SK-N-SH (cell line): Measurements from ENCODE around the gene ZEB1. TPM values are rescaled to one million over a fixed set of nuclear protein-coding genes. Genes with fewer than 3 reads are reported as not detected.

ENCODE experiments used
- CTCF ChIA-PET: fragments of 300-600, 350-600 bp; formaldehyde crosslinking; extraction: SDS; loops from one replicate; lab custom pipeline; 2021; lab: Yijun Ruan, JAX
- POLR2A ChIA-PET: fragments of 350-600 bp; sonication (Branson Sonifier 250); formaldehyde crosslinking; extraction: SDS; loops from one replicate; lab custom pipeline; 2020; ENCODE audit warnings: antibody characterized with exemption, inconsistent platforms; lab: Yijun Ruan, JAX
- DNase-seq: peaks from one replicate; pipeline ENCODE4 v3.0.0; 2012
- H2AFZ ChIP-seq: fragments of 200-600 bp; sonication (generic); 2 replicates; pipeline ENCODE4 v1.8.1; 2016; ENCODE audit warnings: antibody characterized with exemption, mild to moderate bottlenecking, low read depth
- H3F3A ChIP-seq: fragments of 200-600 bp; sonication (generic); replicated peaks from 2 replicates; pipeline ENCODE3; 2016; ENCODE audit warnings: antibody characterized with exemption, mild to moderate bottlenecking; ENCODE audit not compliant: insufficient read depth
- H3K27ac ChIP-seq, 2 experiments: fragments of 200-500 bp in 1 of 2; fragments of 200-600 bp in 1 of 2; sonication (Bioruptor generic) in 1 of 2; sonication (generic), shearing (Covaris generic) in 1 of 2; 2 replicates each; pipeline versions ENCODE4 v1.5.1 to v1.6.1; 2014 to 2016; ENCODE audit warnings: low read depth in 2 of 2, inconsistent platforms in 1 of 2, low read length in 1 of 2, mild to moderate bottlenecking in 1 of 2, mixed read lengths in 1 of 2
- H3K27me3 ChIP-seq: fragments of 200-600 bp; sonication (generic), shearing (Covaris generic); 2 replicates; pipeline ENCODE4 v1.6.1; 2016; ENCODE audit warnings: mixed run types; ENCODE audit not compliant: insufficient read depth
- H3K36me3 ChIP-seq, 2 experiments: fragments of 200-500 bp in 1 of 2; fragments of 200-600 bp in 1 of 2; sonication (Bioruptor generic) in 1 of 2; sonication (generic) in 1 of 2; replicated peaks in 1 of 2; 2 replicates each; pipeline versions ENCODE3 to v1.5.1; 2014 to 2016; ENCODE audit warnings: low read length in 1 of 2, mild to moderate bottlenecking in 1 of 2; ENCODE audit not compliant: insufficient read depth in 2 of 2, control insufficient read depth in 1 of 2
- H3K4me1 ChIP-seq, 2 experiments: fragments of 200-500 bp in 1 of 2; fragments of 200-600 bp in 1 of 2; sonication (Bioruptor generic) in 1 of 2; sonication (generic), shearing (Covaris generic) in 1 of 2; 2 replicates each; pipeline versions ENCODE4 v1.5.1 to v1.6.1; 2014 to 2016; ENCODE audit warnings: low read depth in 1 of 2, low read length in 1 of 2, mixed run types in 1 of 2; ENCODE audit not compliant: insufficient read depth in 2 of 2, control insufficient read depth in 1 of 2
- H3K4me2 ChIP-seq: fragments of 200-600 bp; sonication (generic), shearing (Covaris generic); 2 replicates; pipeline ENCODE4 v1.6.1; 2017; ENCODE audit warnings: mixed run types
- H3K4me3 ChIP-seq, 2 experiments: fragments of 200-500 bp in 1 of 2; fragments of 200-600 bp in 1 of 2; sonication (Bioruptor generic) in 1 of 2; sonication (generic), shearing (Covaris generic) in 1 of 2; 2 replicates each; pipeline versions ENCODE4 v1.5.1 to v1.8.1; 2014 to 2016; ENCODE audit warnings: low read depth in 2 of 2, inconsistent platforms in 1 of 2, low read length in 1 of 2, mild to moderate bottlenecking in 1 of 2, mixed read lengths in 1 of 2, moderate library complexity in 1 of 2
- H3K79me2 ChIP-seq: fragments of 200-600 bp; sonication (generic); 2 replicates; pipeline ENCODE4 v1.8.1; 2017; ENCODE audit warnings: mild to moderate bottlenecking; ENCODE audit not compliant: insufficient read depth
- H3K9ac ChIP-seq: fragments of 200-600 bp; sonication (generic); 2 replicates; pipeline ENCODE4 v1.6.1; 2017; ENCODE audit warnings: mixed run types
- H3K9me2 ChIP-seq: fragments of 200-600 bp; sonication (generic); 2 replicates; pipeline ENCODE4 v1.6.1; 2017; ENCODE audit warnings: mixed run types
- H3K9me3 ChIP-seq: fragments of 200-600 bp; sonication (generic); 2 replicates; pipeline ENCODE4 v1.6.1; 2017; ENCODE audit warnings: mixed run types, mild to moderate bottlenecking, moderate library complexity
- H4K20me1 ChIP-seq: fragments of 200-600 bp; sonication (generic); 2 replicates; pipeline ENCODE4 v1.6.1; 2017; ENCODE audit warnings: mild to moderate bottlenecking, mixed run types; ENCODE audit not compliant: insufficient read depth
- CHD2 ChIP-seq: fragments of 150-350 bp; IDR thresholded peaks from 2 replicates; pipeline ENCODE4 v1.6.1; 2018; ENCODE audit warnings: low read length; ENCODE audit not compliant: partially characterized antibody
- EZH2phosphoT487 ChIP-seq: fragments of 200-600 bp; sonication (generic); IDR thresholded peaks from 2 replicates; pipeline ENCODE4 v1.6.1; 2017; ENCODE audit warnings: low read depth, mixed run types, mild to moderate bottlenecking, antibody characterized with exemption, moderate library complexity, borderline replicate concordance
- FOXJ3 ChIP-seq: sonication (generic); formaldehyde crosslinking; IDR thresholded peaks from 2 replicates; pipeline ENCODE4 v1.5.1; 2020; ENCODE audit warnings: mild to moderate bottlenecking, missing genetic modification reagents
- GATA2 ChIP-seq: sonication (generic); formaldehyde crosslinking; IDR thresholded peaks from 2 replicates; pipeline ENCODE4 v1.5.0; 2020; ENCODE audit warnings: mild to moderate bottlenecking, missing genetic modification reagents
- IRF3 ChIP-seq: fragments of 150-350 bp; IDR thresholded peaks from 2 replicates; pipeline ENCODE4 v1.6.1; 2016; ENCODE audit warnings: mild to moderate bottlenecking, low read depth, low read length
- JUND ChIP-seq: IDR thresholded peaks from 2 replicates; pipeline ENCODE4 v1.4.0; 2012
- MXI1 ChIP-seq: IDR thresholded peaks from 2 replicates; pipeline ENCODE4 v1.6.1; 2012; ENCODE audit warnings: mild to moderate bottlenecking, low read depth, low read length, improper control_type of control experiment
- NFIC ChIP-seq: IDR thresholded peaks from 2 replicates; pipeline ENCODE4 v1.4.0; 2012; ENCODE audit warnings: borderline replicate concordance
- NRF1 ChIP-seq: IDR thresholded peaks from 2 replicates; pipeline ENCODE4 v1.6.1; 2012; ENCODE audit warnings: low read depth, mild to moderate bottlenecking, low read length
- PBX3 ChIP-seq: IDR thresholded peaks from 2 replicates; pipeline ENCODE4; 2012
- POLR2AphosphoS5 ChIP-seq: IDR thresholded peaks from 2 replicates; pipeline ENCODE4 v1.6.1; 2012; ENCODE audit warnings: low read depth, low read length
- TAF1 ChIP-seq: IDR thresholded peaks from 2 replicates; pipeline ENCODE4 v1.6.1; 2012; ENCODE audit warnings: low read depth, mild to moderate bottlenecking, low read length, moderate library complexity, borderline replicate concordance
- TEAD4 ChIP-seq: IDR thresholded peaks from 2 replicates; pipeline ENCODE4 v1.4.0; 2012; ENCODE audit warnings: mild to moderate bottlenecking, borderline replicate concordance; ENCODE audit not compliant: insufficient read depth
- USF2 ChIP-seq: fragments of 150-350 bp; IDR thresholded peaks from 2 replicates; pipeline ENCODE4 v1.6.1; 2017; ENCODE audit warnings: antibody characterized with exemption, low read length, low read depth, borderline replicate concordance
- WGBS: methylation state at CpG from one replicate; pipeline ENCODE4 v1.1.6; 2017; ENCODE audit warnings: low lambda C conversion rate; 5-methylcytosine and 5-hydroxymethylcytosine counted together
- polyA plus RNA-seq, 3 experiments: library from polyadenylated mRNA; depleted of rRNA; stranded (reverse); fragments of >200 nt; gene quantifications; 2 replicates each; pipeline ENCODE4 v1.2.3, GENCODE V29; 2012

Gene ZEB1
- polyA plus RNA-seq, 1 of the 3 experiments (the other 2 are of a cell fraction), result 5.4 TPM

GRCh38 chr10:31280972-31281371 is 38.0 kb upstream of the ZEB1 start (continued):
- TF ChIP-seq PBX3 (no peak), FOXJ3 (CRISPR knock-in tag) (no peak), IRF3 (no peak), GATA2 (no peak)

- ChIA-PET POLR2A (no interaction called here), CTCF (no interaction called here)
- Histone ChIP-seq H3K9me2 (no peaks in the 10 kb centered on the region), H3K4me2 (no peak overlapping the region), H3K27ac (no peak overlapping the region), H3K27me3 (no peaks in the 10 kb centered on the region), H2AFZ (no peak overlapping the region), H3K36me3 (no peaks in the 10 kb centered on the region), H3F3A (no peaks in the 10 kb centered on the region), H3K9ac (no peak overlapping the region), H3K79me2 (no peaks in the 10 kb centered on the region), H4K20me1 (no peaks in the 10 kb centered on the region), H3K4me1 (no peaks in the 10 kb centered on the region), H3K9me3 (no peaks in the 10 kb centered on the region), H3K4me3 (no peak overlapping the region)
- DNase-seq, result no peak
- TF ChIP-seq NFIC, result no peak
Observed at GRCh38 chr10:31288001-31288400, 31.0 kb upstream of the ZEB1 start.

GRCh38 chr10:31288962-31289361 is 30.1 kb upstream of the ZEB1 start:
- no peaks in the 10 kb centered on the region for H3K36me3 ChIP-seq
- H4K20me1 ChIP-seq, result no peaks in the 10 kb centered on the region
- POLR2A ChIA-PET, result no interaction called here
- H2AFZ ChIP-seq, result no peak overlapping the region
- no peaks in the 10 kb centered on the region for H3F3A ChIP-seq
- no peaks in the 10 kb centered on the region for H3K9me2 ChIP-seq
- H3K4me3 ChIP-seq, result no peak overlapping the region
- H3K4me1 ChIP-seq, result no peaks in the 10 kb centered on the region
- DNase-seq, result no peak
- TF ChIP-seq PBX3 (no peak), JUND (no peak), TEAD4 (no peak), IRF3 (no peak), NRF1 (no peak), POLR2AphosphoS5 (no peak), CHD2 (no peak), TAF1 (no peak), MXI1 (no peak), USF2 (no peak), EZH2phosphoT487 (no peak)
- H3K27me3 ChIP-seq, result no peaks in the 10 kb centered on the region
- no peak overlapping the region for H3K4me2 ChIP-seq
- no peak overlapping the region for H3K27ac ChIP-seq
- 36% methylated on average over 1 of the region's 1 CpG for WGBS
- CTCF ChIA-PET, result interaction anchor here (0.6 kb wide), 1 partner anchor 436 kb away, joined by 3 read pairs; no protein-coding TSS in a partner anchor
- H3K9me3 ChIP-seq, result no peaks in the 10 kb centered on the region
- no peak overlapping the region for H3K9ac ChIP-seq
- H3K79me2 ChIP-seq, result no peaks in the 10 kb centered on the region
